ENCODE data around the gene CSAG1.
"Not testable (repeated sequence)": the region's sequence is repeated elsewhere in the genome, so short reads cannot be mapped to it uniquely, and the experiment has no call there.

The CSAG1 gene

DNA sequence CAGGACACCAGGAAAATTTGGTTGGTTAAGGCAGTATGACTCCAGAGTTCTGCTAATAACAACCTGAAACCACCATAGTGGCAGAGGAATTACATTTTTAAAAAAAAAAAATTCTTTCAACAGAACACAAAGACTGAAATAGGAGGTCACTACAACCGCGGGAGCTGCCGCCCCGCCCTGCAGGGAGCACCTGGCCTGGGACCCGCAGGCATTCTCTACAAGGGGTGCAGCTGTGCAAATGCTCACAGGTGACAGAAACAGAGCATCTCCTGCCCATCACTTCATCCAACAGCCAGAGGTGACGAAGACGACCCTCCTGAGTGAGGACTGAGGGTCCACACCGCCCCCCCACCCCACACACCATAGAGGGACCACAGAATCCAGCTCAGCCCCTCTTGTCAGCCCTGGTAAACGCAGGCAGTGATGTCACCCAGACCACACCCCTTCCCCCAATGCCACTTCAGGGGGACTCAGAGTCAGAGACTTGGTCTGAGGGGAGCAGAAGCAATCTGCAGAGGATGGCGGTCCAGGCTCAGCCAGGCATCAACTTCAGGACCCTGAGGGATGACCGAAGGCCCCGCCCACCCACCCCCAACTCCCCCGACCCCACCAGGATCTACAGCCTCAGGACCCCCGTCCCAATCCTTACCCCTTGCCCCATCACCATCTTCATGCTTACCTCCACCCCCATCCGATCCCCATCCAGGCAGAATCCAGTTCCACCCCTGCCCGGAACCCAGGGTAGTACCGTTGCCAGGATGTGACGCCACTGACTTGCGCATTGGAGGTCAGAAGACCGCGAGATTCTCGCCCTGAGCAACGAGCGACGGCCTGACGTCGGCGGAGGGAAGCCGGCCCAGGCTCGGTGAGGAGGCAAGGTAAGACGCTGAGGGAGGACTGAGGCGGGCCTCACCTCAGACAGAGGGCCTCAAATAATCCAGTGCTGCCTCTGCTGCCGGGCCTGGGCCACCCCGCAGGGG, 35.3 kb downstream of the CSAG1 start, which contains the start of gene MAGEA3:
Gene MAGEA3 (plus strand): TSS at position 843 of the 980 bp plus-strand sequence. CDS start 2,039 bp downstream, outside the sequence.
- DNase-seq = not testable (repeated sequence)

DNA sequence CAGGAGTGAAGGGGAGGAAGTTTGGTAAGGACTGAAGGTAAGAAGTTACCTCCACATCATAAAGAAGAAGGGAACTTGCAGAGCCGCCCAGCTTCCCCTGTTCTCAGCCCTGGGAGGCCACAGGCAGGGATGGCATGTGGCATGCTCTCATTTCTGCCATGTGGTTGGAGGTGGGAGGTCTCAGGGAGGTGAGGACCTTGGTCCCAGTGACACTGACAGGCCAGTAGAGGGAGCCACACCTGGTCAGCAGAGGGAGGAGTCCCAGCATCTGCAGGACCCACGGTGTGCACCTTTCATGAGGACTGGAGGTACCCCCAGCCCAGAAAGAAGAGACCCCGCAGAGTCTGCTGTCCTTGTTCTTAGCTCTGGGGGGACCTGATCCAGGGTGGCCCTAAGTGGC, 52.5 kb downstream of the CSAG1 start:
- not testable (repeated sequence) for DNase-seq
